RWPE1 (cell line): Measurements from ENCODE around the gene ARRDC3.

Experiments used
- CTCF ChIA-PET: fragments of 350-600 bp; sonication (Branson Sonifier 250); formaldehyde crosslinking; extraction: SDS; loops from one replicate; lab custom pipeline; 2021; lab: Yijun Ruan, JAX
- POLR2A ChIA-PET: fragments of 400-600 bp; formaldehyde crosslinking; extraction: SDS; loops from one replicate; lab custom pipeline; 2020; ENCODE audit warnings: antibody characterized with exemption; ENCODE audit not compliant: low non-redundant PET; lab: Yijun Ruan, JAX
- DNase-seq: peaks from one replicate; pipeline ENCODE4 v3.0.0; 2012; ENCODE audit warnings: low spot score
- H3K27ac ChIP-seq: fragments of 450-650 bp; 2 replicates; pipeline ENCODE4 v1.5.1; 2017
- TF ChIP-seq, protein P1 (sequence below): fragments of 450-650 bp; conservative IDR thresholded peaks from 2 replicates; pipeline ENCODE4 v1.5.1; 2017; ENCODE audit warnings: low read depth, mild to moderate bottlenecking

Gene ARRDC3

DNA sequence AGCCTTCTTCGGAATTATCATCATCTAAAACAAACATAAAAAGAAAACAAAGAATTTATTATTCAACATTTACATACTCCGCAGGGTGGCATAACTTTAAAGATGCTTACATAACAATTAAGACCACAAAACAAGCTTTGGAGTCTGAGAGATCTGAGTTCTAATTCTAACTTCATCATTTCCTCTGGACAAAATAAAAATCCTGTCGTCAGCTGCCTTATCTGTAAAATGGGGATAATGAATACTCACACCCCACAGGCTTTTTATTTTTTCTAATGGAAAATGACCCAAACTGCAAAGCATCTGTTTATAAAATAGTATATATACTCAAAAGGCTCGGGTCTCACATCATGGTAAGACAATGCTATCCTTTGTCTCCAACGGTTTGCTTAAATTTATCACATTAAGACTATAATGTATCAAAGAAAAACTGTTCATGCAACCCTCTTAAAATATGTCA lies 4.3 kb downstream of the ARRDC3 start:
- POLR2A ChIA-PET: no interaction called here
- TF ChIP-seq, protein P1, sequence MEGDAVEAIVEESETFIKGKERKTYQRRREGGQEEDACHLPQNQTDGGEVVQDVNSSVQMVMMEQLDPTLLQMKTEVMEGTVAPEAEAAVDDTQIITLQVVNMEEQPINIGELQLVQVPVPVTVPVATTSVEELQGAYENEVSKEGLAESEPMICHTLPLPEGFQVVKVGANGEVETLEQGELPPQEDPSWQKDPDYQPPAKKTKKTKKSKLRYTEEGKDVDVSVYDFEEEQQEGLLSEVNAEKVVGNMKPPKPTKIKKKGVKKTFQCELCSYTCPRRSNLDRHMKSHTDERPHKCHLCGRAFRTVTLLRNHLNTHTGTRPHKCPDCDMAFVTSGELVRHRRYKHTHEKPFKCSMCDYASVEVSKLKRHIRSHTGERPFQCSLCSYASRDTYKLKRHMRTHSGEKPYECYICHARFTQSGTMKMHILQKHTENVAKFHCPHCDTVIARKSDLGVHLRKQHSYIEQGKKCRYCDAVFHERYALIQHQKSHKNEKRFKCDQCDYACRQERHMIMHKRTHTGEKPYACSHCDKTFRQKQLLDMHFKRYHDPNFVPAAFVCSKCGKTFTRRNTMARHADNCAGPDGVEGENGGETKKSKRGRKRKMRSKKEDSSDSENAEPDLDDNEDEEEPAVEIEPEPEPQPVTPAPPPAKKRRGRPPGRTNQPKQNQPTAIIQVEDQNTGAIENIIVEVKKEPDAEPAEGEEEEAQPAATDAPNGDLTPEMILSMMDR: no peak
- CTCF ChIA-PET: interaction anchor here (0.6 kb wide), 1 partner anchor 172 kb away, joined by 4 read pairs; no protein-coding TSS in a partner anchor
- DNase-seq: no peak
- no peak overlapping the region for H3K27ac ChIP-seq

DNA sequence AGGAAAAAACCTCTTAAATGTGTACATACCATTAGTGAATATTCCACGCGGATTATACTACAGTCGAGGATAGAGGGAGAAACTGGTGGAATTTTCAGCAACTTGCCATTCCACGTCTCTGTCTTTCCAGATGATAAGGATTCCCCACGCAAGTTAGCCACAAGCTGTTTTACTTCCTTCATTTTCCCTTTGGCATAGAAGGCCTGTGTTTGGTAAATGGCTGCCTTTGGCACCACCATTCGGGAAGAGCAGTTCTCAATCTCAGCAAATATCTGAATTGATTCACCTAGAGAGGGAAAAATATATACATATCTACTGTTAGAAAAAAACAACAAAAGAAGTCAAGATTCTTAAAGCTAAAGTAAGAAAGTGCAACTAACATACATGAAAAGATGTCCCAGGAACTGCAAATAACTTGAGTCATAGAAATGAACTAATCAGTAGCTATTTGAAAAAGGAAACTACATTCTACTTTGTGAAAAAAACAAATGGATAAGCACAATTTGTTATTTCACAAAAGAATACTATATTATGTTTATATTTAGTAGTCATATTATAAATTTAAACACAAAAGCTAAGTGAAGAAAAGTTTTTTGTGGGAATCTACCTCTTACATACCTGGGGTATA lies 8.1 kb downstream of the ARRDC3 start:
- CTCF ChIA-PET: interaction anchor here (0.5 to 0.8 kb wide), 4 partner anchors 63 to 443 kb away, joined by 3 to 6 read pairs (median 4); no protein-coding TSS in a partner anchor
- TF ChIP-seq, protein P1: no peak
- no peak overlapping the region for H3K27ac ChIP-seq
- DNase-seq: no peak
- POLR2A ChIA-PET: interaction anchor here (0.9 kb wide), 1 partner anchor 8 kb away, joined by 3 read pairs; no protein-coding TSS in a partner anchor

DNA sequence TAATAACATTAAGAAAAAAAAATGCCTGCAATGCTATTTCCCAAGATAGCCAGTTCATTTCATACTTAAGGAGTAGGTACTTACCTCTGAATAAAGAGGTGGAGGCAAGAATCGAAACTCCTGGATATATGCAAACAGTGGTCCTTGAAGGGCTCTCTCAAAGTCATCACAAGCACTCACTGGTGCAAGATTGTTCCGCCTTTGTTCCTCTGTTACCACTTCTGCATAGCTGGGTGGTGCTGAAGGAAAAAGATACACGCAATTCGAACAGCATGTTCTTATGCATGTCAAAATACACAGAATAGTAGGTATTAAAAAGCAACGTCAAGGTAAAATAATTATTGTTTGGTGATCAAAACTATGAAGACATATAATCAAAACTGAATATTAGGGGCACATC lies 9.5 kb downstream of the ARRDC3 start:
- CTCF ChIA-PET: interaction anchor here (0.6 kb wide), 1 partner anchor 369 kb away, joined by 3 read pairs; no protein-coding TSS in a partner anchor
- POLR2A ChIA-PET: no interaction called here
- TF ChIP-seq, protein P1: no peak
- no peak for DNase-seq
- H3K27ac ChIP-seq: no peak overlapping the region

DNA sequence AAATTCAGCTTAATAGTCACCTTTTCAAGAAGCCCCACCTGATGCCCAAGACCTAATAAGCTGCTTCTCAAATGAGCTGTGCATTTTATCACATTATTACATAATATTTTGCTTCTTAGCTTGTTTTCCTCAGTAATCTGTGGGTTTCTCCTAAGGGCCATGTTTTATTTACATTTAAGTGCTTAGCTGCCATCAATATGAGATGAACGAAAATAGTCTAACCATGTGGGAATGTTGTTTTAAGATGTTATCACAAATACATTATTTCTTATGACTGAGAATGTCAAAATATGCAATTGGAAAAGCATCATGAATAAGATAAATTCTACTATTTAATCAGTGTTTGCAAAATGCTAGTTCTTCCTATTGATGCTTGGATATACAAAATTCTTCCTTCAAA lies 10.1 kb downstream of the ARRDC3 start:
- POLR2A ChIA-PET: interaction anchor here (0.7 kb wide), 1 partner anchor 17 kb away, joined by 3 read pairs; no protein-coding TSS in a partner anchor
- DNase-seq: no peak
- no peak overlapping the region for H3K27ac ChIP-seq
- CTCF ChIA-PET: interaction anchor here (0.6 to 0.7 kb wide), 3 partner anchors 15 to 369 kb away, joined by 3 to 5 read pairs (median 4); no protein-coding TSS in a partner anchor
- TF ChIP-seq, protein P1: no peak

DNA sequence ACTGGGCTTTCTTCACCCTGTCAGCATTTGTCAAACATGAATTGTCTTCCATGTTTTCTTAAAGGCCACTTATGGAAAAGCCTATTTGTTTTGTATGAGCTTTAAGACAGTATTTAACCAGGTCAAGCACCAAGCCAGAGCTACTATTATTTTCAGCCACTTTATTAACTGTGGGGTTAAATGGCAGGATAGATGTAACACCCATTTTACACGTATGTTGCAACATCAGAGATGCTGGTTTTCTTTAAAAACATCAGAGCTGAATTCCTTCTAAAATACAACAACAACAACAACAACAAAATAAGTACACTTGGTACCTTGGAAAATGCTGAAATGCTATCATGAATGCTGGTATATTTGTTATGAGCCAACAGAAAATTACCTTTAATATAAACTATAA lies 13.6 kb downstream of the ARRDC3 start:
- ChIA-PET CTCF (interaction anchor here (0.7 kb wide), 1 partner anchor 88 kb away, joined by 4 read pairs; no protein-coding TSS in a partner anchor), POLR2A (no interaction called here)
- DNase-seq: no peak
- no peak overlapping the region for H3K27ac ChIP-seq
- TF ChIP-seq, protein P1: no peak

DNA sequence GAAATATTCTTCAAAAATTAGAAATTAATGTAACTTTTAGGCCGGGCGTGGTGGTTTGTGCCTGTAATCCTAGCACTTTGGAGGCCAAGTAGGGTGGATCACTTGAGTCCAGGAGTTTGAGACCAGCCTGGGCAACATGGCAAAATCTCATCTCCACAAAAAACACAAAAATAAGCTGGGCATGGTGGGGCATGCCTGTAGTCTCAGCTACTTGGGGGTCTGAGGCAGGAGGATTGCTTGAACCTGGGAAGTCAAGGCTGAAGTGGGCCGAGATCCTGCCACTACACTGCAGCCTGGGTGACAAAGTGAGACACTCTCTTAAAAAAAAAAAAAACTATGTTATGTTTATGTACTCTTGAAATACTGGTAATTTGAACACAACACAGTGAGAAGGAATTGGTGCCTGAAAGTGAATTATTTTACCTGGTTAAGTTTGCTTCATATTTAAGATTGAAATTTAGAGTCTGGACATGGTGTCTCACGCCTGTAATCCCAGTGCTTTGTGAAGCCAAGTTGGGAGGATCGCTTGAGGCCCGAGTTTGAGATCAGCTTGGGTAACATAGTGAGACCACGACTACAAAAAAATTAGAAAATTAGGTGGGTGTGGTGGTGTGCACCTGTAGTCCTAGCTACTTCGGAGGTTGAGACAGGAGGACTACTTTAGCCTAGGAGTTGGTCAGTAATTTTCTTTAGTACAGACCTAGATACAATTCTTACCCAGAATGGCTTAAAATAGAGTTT lies 15.0 kb downstream of the ARRDC3 start:
- CTCF ChIA-PET: interaction anchor here (0.7 kb wide), 1 partner anchor 13 kb away, joined by 3 read pairs; no protein-coding TSS in a partner anchor
- TF ChIP-seq, protein P1: no peak
- DNase-seq: no peak
- POLR2A ChIA-PET: no interaction called here
- peak overlapping the region; percentile 58 for H3K27ac ChIP-seq
